GM18870 (cell line): ENCODE results near the gene ADARB1.

Source experiments
- ATAC-seq: cut with Tn5 transposase; IDR thresholded peaks from one replicate; pipeline ENCODE4 v1.9.1; 2021; ENCODE audit warnings: moderate library complexity; ENCODE audit not compliant: unreplicated experiment

The ADARB1 gene

DNA sequence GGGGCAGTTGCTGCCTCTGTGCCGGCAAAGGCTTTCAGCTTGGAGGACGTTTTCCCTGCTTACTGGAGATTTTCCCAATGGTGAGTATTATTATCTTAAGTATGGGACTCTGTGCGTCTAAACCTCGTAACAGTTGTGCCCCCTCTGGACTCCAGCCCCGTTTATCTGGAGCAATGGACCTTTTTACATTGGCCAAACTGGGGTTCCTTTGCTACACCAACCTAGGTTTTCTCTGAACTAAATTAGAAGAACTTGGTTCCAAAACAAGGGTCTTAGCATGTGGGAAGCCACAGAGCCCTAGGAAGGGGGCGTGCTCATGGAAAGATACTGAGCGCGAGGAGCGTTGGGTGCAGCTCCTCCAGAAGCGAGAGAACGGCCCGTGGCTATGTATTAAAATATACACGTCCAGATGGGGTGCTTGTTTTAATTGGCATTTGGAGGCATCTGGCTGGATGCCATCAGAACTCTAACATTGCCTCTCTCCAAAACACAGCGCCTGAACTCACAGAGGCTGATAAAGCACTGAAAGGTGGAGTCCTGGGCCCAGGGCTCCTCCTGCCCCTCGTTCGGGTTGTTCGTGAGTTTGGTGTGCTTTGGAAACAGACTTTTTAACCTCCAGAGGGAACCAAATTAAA is 184.9 kb downstream of the ADARB1 start:
- no peak for ATAC-seq

DNA sequence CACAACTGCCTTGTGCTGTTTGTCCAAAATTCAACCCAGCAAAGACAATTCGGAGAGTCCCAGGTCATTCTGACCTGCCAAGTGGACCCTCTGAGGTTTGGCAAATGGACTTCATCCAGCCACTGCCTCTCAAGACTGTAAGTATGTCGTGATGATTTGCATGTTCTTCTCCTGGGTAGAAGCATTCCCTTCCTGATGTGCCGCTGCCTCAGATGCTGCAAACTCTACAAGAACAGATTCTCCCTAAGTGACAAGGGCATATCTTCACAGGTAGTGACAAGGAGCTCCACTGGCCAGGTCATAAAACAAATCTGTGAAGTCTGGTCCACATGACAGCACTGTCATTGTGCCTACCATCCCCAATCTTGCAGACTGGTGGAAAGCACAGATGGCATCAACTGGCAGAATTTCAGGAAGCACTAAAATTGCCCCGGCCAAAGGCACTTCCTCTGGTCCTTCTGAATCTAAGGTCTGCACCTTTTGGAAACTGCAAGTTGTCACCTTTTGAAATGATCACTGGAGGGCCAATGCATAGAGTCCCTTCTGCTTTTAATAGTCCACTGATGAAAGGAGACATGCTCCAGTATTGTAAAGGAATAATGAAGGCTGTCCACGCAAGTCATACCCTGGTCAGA is 185.9 kb downstream of the ADARB1 start:
- no peak for ATAC-seq

DNA sequence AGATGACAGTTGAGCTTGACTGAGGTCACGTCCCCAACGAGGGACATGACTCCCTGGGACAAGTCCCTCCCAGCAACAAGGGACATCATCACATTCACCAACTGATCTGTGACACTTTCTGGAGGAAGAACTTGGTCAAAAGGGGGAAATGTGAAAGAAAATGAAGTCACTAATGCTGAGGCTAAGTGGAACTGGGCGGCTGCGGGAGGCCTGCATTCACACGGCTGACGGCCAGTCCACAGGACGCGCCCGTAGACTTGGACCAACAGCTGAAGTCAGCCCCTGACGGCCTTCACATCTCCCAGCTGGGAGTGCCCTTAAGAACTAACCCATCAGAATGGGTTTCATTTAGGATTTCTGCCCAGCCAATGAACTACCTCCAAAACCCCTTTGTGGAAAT is 186.7 kb downstream of the ADARB1 start:
- ATAC-seq, result no peak

DNA sequence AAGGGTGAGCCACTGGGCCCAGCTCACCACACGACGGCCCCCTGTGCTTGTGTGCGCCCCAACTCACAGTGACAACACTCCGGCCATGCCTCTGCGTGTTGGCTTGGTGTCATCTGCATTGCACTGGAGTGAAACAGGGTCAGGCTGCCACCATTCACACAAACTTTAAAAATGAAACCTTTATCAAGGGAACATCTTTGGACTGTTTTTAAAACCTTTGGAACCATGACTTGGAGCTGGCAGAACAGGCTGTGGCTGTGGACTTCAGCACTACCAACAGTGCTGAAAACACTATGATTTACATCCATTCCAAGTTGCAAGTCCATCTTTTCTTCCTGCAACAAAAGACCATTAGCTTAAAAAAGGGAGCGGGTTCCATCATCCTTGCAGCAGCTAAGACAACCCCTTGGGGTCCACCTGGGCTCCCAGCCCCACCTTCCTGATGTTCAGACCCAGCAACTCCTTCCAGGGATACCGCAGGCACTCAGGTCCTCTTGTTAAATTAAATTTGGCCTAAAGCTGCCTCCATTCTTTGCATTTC is 187.7 kb downstream of the ADARB1 start:
- no peak for ATAC-seq

DNA sequence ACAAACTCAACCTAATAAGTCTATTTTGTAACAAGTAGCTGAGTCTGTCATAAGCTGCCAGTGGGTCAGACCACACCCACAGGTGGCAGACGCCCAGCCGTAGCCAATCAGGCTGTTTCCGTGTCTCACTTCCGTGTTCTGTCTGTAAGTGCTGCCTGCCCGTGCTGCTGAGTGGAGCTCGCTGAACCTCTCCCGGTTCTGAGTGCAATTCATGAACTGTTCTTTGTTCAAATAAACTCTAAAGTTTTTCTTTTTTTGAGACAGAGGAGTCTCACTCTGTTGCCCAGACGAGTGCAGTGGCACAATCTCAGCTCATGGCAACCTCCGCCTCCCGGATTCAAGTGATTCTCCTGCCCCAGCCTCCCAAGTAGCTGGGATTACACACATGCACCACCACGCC is 188.2 kb downstream of the ADARB1 start:
- no peak for ATAC-seq

DNA sequence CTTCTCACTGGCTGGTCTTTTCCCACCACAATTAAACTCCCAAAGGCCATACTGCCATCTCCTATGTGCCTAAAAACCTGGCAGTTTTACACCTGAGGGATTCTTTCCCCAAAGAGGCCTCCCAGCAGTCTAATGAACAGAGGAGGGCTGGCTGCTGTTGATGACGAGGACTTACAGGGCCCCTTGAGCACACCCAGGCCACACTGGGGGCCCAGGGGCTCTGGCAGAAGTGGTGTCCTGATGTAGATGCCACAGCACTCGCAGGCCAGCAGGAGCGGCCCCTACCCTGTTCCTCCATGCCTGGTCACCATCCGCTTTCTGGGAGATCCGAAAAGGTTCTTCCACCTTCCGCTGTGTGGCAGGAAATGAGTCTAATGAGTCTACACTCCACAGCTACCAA is 189.2 kb downstream of the ADARB1 start:
- no peak for ATAC-seq

DNA sequence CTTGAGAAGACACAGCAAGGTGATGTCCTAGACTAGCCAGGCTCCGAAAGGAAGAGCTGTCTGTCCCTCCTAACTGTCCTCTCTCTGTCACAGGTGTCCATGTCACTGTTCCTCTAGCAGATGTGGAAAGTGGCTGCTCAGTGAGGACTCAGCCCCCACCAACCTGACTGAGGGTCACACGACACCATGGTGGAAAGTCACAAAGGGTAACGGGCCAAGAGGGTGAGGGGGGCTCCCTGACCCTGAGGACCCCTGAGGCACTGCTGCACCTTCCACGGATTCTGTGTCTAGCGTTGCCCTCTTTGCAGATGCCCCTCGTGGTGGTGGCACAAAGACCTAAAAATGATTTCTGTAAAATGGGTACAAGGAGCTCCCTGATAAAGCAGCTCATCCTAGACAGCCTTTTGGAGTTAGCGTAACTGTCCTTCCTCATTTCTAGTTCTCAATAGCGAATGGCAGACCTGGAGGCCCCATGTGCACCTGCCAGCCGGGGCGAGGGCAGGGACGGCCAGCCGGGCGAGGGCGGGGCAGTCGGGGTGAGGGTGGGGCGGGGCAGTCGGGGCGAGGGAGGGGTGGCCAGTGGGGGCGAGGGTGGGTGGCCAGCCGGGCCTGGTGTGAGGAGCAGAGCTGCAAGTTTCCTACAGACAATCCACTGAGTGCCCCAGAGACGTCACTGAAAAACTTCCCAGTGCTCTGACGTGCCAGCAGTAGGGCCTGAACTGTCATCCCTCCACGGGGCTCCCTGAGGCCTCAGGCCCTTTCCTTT is 189.9 kb downstream of the ADARB1 start:
- ATAC-seq, result no peak

DNA sequence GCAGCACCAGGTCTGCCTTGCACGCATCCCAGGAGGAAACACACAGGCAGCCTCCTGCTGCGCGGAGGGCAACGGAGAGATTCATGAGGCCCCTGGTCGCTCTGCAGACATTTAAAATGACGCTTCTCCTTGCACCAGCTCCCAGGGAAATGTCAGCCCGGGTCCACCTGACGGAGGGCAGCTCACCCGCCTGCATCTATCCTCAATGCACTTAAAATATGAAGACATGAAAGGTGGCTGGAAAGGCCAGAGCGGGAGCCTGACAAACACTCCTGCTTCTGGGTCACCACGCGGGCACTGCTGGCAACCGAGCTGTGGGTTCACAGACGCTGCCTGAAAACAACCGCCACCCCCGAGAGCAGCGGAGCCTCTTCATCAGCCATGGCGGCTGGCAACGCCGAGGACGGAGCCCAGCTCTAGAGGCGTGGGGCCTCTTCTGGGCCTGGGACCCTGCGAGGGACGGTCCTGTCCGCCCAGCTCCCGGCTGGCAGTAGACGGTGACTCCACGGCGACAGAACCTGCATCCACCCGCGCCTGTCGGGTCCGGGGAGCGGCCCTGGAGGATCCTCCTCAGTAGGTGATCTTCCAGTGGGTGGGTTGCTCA is 190.6 kb downstream of the ADARB1 start:
- no peak for ATAC-seq

DNA sequence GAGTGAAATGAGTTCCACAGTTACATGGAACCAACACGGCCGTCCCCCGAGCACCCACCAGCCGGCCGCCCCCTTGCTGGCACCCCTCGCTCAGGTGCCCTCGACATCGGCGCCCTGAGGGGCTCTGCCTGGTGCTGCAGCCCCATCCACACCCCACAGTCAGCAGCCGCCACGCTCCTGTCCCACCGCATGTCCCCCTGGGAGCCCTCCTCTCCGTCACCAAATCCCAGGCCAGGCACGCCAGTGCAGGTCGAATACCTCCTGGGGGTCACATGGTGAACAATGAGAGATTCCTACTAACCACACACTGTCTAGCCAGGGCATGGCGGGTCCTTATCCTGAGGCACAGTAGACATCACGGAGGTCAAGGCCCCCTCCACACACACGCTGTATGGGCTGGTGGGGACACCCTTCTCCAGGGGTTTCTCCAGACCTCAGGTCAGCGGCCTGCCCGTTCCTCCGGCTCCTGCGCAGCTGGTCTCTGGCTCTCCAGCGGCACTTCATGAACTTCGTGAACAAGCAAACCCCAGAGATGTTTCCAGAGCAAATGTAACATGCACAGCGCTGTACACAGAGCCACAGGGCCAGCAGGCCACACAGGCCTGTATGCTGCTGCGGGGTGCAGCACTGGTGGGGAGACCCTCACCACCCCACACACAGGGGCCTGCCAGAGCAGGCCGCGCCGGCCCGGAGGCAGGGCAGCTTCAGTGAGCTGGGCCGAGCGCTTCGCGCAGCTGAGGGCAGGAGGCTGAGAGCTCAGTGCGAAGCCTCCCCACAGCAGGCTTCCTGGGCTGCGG is 191.5 kb downstream of the ADARB1 start:
- no peak for ATAC-seq

DNA sequence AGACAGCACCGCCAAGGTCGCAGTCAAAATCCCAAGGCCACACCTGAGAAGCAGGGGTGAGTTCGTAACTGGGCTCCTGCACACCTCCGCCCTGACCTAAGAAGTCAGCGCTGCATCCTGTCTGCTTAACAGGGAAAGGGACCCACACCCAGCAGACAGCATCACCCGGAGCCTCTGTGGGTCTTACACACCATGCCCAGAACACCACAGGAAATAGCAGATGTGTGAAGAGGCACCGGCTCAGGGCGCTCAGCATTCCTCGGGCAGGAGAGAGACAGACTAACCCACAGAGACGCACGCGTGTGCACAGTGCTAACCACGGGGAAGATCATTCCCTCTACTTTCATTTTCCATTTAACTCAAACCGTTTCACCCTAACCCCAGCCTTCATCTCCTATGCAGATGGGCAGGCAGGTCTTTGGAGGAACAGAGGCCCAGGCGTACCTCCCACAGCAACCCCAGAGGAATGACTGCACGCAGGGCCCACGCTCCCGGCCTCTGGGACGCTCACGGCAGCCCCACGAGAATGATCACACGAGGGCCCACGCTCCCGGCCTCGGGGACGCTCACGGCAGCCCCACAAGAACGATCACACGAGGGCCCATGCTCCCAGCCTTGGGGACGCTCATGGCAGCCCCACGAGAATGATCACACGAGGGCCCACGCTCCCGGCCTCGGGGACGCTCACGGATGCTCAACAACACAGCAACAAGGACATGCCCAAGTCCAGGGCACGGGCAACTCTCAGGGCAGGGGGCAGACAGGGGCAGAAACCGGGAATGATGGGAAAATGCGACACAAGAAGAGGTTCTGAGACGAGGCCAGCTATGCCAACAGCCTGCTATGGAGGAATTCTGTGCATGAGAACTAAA is 192.4 kb downstream of the ADARB1 start:
- ATAC-seq, result no peak

DNA sequence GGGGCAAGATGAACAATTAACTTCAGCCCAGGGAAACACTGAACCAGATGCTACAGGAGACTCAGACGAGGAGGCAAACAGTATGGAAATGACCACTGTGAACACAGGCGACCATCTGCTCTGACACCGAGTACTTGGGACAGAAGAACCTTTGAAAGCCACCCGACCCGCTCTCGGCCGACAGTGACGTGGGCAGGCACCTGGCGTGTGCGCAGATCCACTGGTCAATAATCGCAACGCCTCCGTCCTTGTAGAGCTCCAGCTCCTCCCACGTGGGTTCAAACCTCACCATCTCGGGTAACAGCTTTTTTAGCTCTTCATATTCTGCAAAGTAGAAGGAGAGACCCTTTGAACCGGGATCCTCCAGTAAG is 193.0 kb downstream of the ADARB1 start:
- no peak for ATAC-seq

DNA sequence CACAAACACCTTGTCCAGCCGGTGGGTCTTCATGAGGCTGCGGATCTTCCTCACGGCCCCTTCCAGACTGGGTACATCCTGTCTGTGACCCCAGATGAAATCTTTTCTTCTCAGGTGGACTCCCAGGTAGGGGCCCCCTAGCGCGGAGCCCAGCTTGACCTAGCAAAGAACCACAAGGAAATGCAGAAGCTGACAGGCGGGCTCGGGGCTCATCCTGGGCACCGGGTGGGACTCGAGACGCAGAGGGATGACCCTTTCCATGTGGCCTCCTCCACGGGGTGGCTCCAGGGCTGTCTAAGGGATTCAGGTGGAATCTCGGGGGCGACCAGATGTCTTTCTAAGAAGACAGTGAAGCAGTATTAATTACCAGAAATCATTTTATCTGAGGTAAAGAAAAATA is 195.5 kb downstream of the ADARB1 start:
- no peak for ATAC-seq

DNA sequence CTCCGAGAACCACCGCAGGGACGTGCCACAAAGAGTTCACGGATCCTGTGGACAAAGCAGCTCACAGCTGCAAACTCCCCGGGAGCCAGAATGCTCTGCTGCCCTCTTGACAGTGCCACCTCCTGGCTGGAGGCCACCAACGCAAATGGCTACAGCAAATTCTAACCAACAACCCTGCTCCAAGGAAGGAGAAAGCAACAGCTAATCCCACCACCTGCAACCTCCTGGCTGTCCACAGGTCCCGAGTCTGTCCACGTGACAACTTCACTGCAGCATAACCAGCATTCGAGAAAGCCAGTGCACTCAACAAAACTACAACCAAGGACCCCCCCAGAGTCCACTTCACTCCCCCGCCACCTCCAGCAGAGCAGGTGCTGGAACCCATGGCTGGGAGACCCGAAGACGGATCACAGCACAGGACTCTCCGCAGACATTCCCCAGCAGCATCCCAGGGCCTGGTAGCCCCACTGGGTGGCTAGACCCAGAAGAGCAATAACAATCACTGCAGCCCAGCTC is 196.0 kb downstream of the ADARB1 start:
- no peak for ATAC-seq
